Measurements from ENCODE around the gene KIF24.
"Not testable (repeated sequence)": the region's sequence is repeated elsewhere in the genome, so short reads cannot be mapped to it uniquely, and the experiment has no call there.

DNA sequence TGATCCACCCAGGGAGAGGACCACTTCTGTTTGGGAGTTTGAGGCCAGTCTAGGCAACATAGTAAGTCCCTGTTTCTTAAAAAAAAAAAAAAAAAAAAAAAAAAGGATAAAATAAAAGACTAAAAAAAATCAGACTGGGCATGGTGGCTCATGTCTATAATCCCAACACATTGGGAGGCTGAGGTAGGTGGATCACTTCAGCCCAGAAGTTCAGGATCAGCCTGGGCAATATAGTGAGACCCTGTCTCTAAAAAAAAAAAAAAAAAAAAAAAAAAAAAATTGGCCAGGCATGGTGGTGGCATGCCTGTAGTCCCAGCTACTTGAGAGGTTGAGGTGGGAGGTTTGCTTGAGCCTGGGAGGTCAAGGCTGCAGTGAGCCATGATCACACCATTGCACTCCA is 9.0 kb upstream of the KIF24 start:
- TF ChIP-seq, protein P1, sequence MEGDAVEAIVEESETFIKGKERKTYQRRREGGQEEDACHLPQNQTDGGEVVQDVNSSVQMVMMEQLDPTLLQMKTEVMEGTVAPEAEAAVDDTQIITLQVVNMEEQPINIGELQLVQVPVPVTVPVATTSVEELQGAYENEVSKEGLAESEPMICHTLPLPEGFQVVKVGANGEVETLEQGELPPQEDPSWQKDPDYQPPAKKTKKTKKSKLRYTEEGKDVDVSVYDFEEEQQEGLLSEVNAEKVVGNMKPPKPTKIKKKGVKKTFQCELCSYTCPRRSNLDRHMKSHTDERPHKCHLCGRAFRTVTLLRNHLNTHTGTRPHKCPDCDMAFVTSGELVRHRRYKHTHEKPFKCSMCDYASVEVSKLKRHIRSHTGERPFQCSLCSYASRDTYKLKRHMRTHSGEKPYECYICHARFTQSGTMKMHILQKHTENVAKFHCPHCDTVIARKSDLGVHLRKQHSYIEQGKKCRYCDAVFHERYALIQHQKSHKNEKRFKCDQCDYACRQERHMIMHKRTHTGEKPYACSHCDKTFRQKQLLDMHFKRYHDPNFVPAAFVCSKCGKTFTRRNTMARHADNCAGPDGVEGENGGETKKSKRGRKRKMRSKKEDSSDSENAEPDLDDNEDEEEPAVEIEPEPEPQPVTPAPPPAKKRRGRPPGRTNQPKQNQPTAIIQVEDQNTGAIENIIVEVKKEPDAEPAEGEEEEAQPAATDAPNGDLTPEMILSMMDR (IDR thresholded peaks at IDR 0.05) = not testable (repeated sequence)
- not testable (repeated sequence) for TF ChIP-seq POLR2AphosphoS5, POLR2A (IDR thresholded peaks at IDR 0.05)
